Endothelial cell (in vitro differentiated cells): ENCODE data around the gene RRAS. TPM values are rescaled to one million over a fixed set of nuclear protein-coding genes. Genes with fewer than 3 reads are reported as not detected.

Source experiments
- DNase-seq: peaks from one replicate; pipeline ENCODE4 v3.0.0; 2021; ENCODE audit warnings: low spot score
- H3K27ac Mint-ChIP-seq: one replicate; pipeline ENCODE4 v1.8.0; 2021; ENCODE audit warnings: mixed read lengths, inconsistent platforms; ENCODE audit not compliant: unreplicated experiment
- H3K27me3 Mint-ChIP-seq: one replicate; pipeline ENCODE4 v1.8.0; 2021; ENCODE audit warnings: mild to moderate bottlenecking, moderate library complexity, mixed read lengths, inconsistent platforms; ENCODE audit not compliant: unreplicated experiment
- H3K36me3 Mint-ChIP-seq: one replicate; pipeline ENCODE4 v1.8.0; 2021; ENCODE audit warnings: mild to moderate bottlenecking, low read depth, mixed read lengths, inconsistent platforms; ENCODE audit not compliant: unreplicated experiment
- H3K4me1 Mint-ChIP-seq: one replicate; pipeline ENCODE4 v1.8.0; 2021; ENCODE audit warnings: mild to moderate bottlenecking, mixed read lengths, inconsistent platforms; ENCODE audit not compliant: unreplicated experiment
- H3K4me3 Mint-ChIP-seq: one replicate; pipeline ENCODE4 v1.8.0; 2021; ENCODE audit warnings: mild to moderate bottlenecking, mixed read lengths, inconsistent platforms; ENCODE audit not compliant: unreplicated experiment
- H3K9me3 Mint-ChIP-seq: one replicate; pipeline ENCODE4 v1.8.0; 2021; ENCODE audit warnings: mixed read lengths, inconsistent platforms; ENCODE audit not compliant: unreplicated experiment
- total RNA-seq: library from RNA; stranded (reverse); fragmentation: NEBNext Ultra II Directional; extraction: Animal tissue kit (Norgen Biotek cat#: 25700); gene quantifications from one replicate; pipeline ENCODE4 v1.2.1, GENCODE V29; 2021; ENCODE audit not compliant: unreplicated experiment
- TF ChIP-seq, protein P1 (sequence below): fragments of 200-600 bp; sonication (generic); IDR thresholded peaks from one replicate; pipeline ENCODE4 v1.5.0; 2021; ENCODE audit warnings: antibody characterized with exemption; ENCODE audit not compliant: unreplicated experiment

Gene RRAS
- total RNA-seq, 1 donor from 2014 or later = 23.9 TPM

DNA sequence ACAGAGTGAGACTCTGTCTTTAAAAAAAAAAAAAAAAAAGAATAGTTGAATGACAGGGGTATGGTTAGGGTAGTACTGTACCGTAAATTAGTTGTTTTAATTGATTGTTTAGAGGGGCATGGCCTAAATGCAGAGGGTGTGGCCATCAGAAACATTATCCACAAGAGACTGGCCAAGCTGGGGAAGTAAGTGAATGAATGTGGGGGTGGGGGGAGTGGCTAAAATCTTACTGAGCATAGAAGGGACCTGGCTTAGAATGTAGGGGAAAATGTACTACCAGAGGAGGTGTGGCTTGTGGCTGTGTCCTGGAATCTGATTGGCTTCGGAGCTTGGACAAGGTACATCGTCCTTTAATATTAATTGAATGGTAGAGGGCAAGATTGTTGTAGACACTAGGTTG, 29.6 kb upstream of the RRAS start:
- Mint-ChIP-seq H3K27me3 (peaks cover 14% of the 10 kb centered on the region), H3K4me1 (peaks cover 18% of the 10 kb centered on the region), H3K36me3 (peaks cover 12% of the 10 kb centered on the region), H3K9me3 (no peaks in the 10 kb centered on the region), H3K4me3 (peak overlapping the region; percentile 1), H3K27ac (no peak overlapping the region)
- no peak for DNase-seq
- TF ChIP-seq, protein P1, sequence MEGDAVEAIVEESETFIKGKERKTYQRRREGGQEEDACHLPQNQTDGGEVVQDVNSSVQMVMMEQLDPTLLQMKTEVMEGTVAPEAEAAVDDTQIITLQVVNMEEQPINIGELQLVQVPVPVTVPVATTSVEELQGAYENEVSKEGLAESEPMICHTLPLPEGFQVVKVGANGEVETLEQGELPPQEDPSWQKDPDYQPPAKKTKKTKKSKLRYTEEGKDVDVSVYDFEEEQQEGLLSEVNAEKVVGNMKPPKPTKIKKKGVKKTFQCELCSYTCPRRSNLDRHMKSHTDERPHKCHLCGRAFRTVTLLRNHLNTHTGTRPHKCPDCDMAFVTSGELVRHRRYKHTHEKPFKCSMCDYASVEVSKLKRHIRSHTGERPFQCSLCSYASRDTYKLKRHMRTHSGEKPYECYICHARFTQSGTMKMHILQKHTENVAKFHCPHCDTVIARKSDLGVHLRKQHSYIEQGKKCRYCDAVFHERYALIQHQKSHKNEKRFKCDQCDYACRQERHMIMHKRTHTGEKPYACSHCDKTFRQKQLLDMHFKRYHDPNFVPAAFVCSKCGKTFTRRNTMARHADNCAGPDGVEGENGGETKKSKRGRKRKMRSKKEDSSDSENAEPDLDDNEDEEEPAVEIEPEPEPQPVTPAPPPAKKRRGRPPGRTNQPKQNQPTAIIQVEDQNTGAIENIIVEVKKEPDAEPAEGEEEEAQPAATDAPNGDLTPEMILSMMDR = no peak

DNA sequence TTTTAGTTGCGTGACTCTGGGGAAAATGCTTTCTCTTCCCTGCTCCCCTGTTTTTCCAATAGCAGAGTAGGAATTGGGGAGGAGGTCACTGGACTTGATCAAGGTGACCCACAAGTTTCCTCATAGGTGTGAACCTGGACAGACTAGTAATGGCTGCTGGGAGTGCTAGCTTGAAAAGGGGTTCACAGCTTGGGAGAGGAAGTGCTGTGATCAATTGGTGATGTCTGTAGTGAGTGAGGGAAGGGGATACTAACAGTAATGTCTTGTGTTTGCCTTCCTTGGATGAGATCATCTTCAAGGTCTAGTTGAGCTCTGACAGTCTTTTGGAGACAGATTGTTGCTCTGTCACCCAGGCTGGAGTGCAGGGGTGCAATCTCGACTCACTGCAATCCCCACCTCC, 27.5 kb upstream of the RRAS start:
- H3K27me3 Mint-ChIP-seq = peaks cover 18% of the 10 kb centered on the region
- peak overlapping the region; percentile 97 for H3K4me3 Mint-ChIP-seq
- no peak for DNase-seq
- peak overlapping the region; percentile 75 for H3K27ac Mint-ChIP-seq
- H3K9me3 Mint-ChIP-seq = no peaks in the 10 kb centered on the region
- H3K4me1 Mint-ChIP-seq = peaks cover 23% of the 10 kb centered on the region
- TF ChIP-seq, protein P1 = no peak
- peaks cover 16% of the 10 kb centered on the region for H3K36me3 Mint-ChIP-seq

DNA sequence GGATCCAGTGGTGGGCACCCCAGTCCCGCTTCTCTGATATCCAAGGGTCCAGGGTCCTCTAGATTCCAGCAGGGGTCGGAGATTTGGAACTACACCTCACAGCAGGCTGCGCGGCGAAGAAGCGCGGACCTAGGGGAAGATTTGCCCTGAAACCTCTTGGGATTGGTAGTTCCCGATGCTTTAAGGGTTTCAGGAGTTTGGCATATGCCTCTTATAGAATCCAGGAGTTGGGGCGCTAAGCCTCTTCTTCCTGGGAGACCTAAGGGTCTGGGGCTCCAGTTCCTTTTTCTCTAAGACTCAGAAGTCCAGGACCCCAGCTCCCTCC, 26.1 kb upstream of the RRAS start:
- DNase-seq = no peak
- peaks cover 17% of the 10 kb centered on the region for H3K4me1 Mint-ChIP-seq
- H3K9me3 Mint-ChIP-seq = no peaks in the 10 kb centered on the region
- H3K4me3 Mint-ChIP-seq = peak overlapping the region; percentile 97
- H3K27me3 Mint-ChIP-seq = peaks cover 26% of the 10 kb centered on the region
- H3K27ac Mint-ChIP-seq = peak overlapping the region; percentile 80
- H3K36me3 Mint-ChIP-seq = peaks cover 16% of the 10 kb centered on the region
- TF ChIP-seq, protein P1 = no peak

DNA sequence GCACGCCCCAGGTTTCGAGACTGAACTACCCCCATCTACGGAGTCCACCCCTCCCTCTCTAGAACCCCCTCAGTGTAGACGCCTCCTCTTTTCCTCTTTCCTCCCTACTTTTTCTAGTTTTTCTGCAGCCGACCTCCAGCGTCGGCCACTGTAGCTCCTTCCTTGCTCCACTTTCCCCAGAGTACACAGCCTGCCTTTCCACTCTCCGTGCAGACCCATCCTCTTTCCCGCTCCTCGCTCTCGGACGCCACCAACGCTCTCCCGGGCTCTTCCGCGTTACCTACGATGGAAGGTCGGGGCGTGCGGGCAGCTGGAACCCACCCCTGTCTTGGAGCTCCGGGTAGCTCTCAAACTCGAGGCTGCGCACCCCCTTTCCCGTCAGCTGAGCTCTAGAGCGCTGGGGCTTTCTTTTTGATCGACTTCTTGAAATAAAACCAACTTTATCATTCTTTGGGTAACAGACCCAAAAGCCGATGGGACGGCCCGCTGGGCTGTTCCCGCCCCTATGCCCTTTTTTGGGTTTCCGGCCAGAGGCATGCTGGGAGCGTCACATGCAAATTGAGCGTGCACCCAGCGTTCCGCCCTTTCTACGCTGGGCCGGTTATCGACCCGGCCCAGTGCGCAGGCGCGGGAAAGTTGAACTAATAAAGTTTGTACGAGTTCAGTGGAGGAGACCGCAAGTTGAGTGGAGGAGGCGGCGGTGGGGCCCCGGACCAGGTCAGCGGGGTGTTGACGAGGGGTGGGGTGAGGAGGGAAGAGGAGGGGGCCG, 25.6 kb upstream of the RRAS start, which contains the start of the genes BCL2L12 and IRF3:
Gene BCL2L12 (plus strand): TSS at position 583 of the 769 bp plus-strand sequence. CDS start 760 bp downstream, outside the sequence.
Gene IRF3 (minus strand): TSS at position 507 of the 769 bp plus-strand sequence. CDS start 1,019 bp downstream, outside the sequence.
- DNase-seq = peak; percentile 94
- Mint-ChIP-seq H3K27me3 (peaks cover 26% of the 10 kb centered on the region), H3K4me3 (peak within 1 kb of the TSS; percentile 97), H3K36me3 (peaks cover 17% of the 10 kb centered on the region), H3K4me1 (peaks cover 17% of the 10 kb centered on the region), H3K27ac (peak within 1 kb of the TSS; percentile 80), H3K9me3 (no peaks in the 10 kb centered on the region)
- TF ChIP-seq, protein P1 = no peak

DNA sequence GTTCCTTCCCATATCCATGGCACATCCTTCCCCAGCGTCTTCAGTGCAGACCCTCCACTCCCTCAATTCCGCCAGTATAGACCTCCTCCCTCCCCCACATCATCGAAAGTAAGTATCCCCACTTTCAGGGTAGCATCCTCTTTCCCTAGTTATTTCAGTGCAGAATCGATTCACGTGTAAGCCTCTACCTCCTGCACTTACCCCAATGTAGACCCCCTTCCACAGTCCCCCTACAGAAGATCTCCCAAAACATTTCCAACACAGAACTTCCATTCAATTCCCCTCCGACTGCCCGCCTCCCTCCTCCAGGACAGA, 25.1 kb upstream of the RRAS start:
- peak overlapping the region; percentile 97 for H3K4me3 Mint-ChIP-seq
- H3K9me3 Mint-ChIP-seq = no peaks in the 10 kb centered on the region
- peak overlapping the region; percentile 80 for H3K27ac Mint-ChIP-seq
- TF ChIP-seq, protein P1 = no peak
- H3K4me1 Mint-ChIP-seq = peaks cover 17% of the 10 kb centered on the region
- H3K36me3 Mint-ChIP-seq = peaks cover 23% of the 10 kb centered on the region
- H3K27me3 Mint-ChIP-seq = peaks cover 28% of the 10 kb centered on the region
- DNase-seq = no peak
